GM21528 (cell line): ENCODE results near the gene CHRNB1.

Experiments
- ATAC-seq: cut with Tn5 transposase; IDR thresholded peaks from one replicate; pipeline ENCODE4 v1.9.1; 2021; ENCODE audit warnings: mild to moderate bottlenecking, moderate library complexity; ENCODE audit not compliant: unreplicated experiment, low FRiP score

The CHRNB1 gene, protein sequence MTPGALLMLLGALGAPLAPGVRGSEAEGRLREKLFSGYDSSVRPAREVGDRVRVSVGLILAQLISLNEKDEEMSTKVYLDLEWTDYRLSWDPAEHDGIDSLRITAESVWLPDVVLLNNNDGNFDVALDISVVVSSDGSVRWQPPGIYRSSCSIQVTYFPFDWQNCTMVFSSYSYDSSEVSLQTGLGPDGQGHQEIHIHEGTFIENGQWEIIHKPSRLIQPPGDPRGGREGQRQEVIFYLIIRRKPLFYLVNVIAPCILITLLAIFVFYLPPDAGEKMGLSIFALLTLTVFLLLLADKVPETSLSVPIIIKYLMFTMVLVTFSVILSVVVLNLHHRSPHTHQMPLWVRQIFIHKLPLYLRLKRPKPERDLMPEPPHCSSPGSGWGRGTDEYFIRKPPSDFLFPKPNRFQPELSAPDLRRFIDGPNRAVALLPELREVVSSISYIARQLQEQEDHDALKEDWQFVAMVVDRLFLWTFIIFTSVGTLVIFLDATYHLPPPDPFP

DNA sequence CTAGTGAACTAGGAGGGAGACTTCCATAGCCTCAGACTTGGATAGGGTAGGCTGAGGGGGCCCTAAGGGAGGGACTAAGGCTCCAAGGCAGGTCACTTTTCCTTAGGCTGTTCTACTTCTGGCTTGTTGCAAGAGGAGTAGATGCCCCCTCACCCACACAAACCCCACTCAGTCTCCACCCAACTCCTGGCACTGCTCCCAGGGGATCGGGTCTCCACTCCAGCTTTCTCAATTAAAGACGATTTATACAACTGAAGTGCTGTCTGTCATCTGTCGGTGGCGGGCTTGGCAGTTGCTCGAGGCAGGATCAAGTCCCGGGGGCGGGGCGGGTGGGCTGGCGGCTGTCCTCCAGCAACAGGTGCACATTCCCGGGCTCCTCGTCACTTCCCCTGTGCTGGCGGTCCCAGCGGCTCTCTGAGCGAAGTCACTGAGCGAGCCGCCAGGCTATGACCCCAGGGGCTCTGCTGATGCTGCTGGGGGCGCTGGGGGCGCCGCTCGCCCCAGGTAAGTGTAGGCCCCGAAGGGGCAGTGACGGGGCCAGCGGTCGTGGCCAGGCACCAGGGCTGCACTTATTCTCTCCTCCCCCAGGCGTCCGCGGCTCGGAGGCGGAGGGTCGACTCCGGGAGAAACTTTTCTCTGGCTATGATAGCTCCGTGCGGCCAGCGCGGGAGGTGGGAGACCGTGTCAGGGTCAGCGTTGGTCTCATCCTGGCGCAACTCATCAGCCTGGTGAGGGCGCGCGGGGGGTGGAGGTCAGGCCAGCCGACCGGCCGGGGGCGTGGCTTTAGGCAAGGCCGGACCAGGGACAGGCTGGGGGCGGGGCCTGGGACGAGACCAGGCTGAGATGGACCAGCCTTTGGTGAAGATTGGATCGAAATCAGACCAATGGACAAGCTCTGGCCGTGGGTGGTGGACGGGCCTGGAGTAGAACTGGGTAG is at the start of gene CHRNB1:
Gene CHRNB1, plus strand, starts transcription at position 380 of the 937 bp plus-strand sequence. Its CDS starts 67 bp downstream, at position 447.
- no peak for ATAC-seq

DNA sequence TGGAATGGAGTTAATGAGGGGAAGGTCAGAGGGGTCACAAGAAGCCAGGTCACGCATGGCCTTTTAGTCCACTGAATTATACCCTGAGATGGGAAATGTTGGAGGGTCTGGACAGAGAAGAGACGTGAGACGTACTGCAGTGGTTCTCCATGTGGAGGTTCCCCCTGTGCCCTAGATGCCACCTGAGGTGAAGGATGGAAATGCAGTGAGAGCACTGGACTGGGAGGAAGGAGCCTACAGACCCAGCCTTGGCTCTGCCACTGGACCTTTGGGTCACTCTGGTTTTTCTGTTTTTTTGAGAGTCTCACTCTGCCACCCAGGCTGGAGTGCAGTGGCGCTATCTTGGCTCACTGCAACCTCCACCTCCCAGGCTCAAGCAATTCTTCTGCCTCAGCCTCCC is 48.7 kb upstream of the CHRNB1 start:
- no peak for ATAC-seq

DNA sequence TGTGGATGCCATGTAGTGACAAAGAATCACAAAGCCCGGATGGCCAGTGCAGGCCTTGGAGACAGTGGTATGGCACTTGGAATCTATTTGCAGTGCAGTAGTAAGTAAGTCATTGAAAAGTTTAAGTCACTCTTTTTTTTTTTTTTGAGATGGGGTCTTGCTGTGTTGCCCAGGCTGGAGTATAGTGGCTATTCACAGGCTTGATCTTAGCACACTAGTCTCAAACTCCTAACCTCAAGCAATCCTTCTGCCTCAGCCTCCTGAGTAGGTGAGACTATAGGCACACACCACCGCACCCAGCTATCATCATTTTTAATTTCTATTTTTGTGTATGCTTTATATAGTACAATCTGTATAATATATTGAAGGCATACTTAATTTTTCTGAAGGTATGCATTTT is 46.2 kb upstream of the CHRNB1 start:
- no peak for ATAC-seq

DNA sequence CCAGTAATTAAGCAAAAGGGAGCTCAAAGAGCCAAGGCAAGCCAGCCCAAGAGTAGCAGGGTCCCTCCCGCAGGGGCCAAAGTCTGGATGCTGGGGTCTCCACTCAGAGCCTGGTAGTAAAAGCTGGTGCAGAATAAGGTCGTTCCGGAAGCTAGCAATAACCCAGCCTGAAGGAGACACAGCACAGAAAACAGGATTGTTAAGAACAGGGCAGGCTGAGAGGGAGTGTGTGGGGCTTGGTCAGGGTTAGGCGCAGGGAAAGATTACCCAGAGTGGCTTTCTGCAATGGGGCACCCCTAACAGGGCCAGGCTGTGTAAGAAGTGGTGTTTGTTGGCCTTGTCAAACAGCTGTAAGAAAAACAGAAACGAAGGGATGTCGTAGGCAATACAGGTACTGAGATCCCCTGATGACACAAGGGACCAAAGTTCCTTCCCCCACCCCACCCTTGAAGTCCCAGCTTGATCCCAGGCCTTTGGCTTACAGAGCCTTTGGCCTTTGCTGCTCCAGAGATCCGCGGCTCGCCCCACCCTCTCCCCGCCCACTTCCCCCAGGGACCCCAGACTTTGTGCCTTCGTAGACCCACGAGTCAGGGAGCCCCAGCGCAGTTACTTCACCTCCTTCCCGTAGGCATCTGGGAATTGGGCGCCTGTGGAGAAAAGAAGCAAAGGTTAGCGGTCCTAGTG is 41.7 kb upstream of the CHRNB1 start:
- ATAC-seq = no peak

DNA sequence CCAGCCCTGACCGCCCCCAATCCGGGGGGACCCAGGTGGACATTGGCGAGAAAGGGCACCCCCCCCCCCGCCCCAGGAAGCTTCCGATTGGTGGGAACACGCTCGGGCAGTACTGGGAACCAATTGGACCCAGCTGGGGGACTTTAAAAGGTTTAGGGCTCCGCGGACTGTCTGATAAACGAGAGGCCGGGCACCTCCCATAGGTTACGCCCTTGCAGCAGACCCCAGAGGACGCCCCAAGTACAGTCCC is 41.2 kb upstream of the CHRNB1 start:
- no peak for ATAC-seq

DNA sequence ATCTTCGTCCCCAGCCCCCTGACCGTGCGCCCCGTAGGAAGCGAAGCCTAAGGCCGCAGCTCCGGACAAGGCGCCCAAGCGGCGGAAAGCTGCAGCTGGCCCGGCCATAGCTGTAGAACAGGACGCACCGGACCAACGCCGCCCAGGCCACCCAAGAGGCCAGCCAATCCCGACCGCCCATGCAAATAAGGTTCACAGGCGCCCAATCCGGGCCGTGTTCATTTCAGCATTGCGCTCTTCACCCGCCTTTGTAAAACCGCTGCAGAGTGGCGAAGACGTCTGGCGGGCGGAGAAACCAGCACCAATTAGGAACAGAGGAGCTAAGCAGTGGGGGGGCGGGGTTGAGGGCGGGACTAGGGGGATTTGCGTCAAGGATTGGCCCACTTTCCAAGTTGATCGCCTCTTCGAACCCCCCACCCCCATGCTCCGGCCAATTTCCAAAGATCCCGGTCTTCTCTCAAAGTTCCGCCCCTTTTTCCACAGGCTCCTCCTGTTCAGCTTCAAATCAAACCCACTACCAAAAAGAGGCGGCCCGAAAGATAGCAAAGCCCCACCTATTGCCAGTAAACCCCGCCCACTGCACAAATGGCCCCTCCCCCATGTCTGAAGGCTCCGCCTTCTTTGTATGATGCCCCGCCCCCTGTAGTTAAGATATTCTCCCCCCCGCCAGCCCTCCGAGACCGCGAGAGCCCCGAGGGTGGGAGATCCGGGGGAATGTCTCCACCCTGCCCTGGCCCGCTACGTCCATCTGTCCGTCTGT is 40.7 kb upstream of the CHRNB1 start, which contains the start of gene TMEM256:
Gene TMEM256, minus strand, starts transcription at position 121 of the 760 bp plus-strand sequence. Its CDS starts 13 bp downstream, at position 108.
- peak; percentile 86 for ATAC-seq

DNA sequence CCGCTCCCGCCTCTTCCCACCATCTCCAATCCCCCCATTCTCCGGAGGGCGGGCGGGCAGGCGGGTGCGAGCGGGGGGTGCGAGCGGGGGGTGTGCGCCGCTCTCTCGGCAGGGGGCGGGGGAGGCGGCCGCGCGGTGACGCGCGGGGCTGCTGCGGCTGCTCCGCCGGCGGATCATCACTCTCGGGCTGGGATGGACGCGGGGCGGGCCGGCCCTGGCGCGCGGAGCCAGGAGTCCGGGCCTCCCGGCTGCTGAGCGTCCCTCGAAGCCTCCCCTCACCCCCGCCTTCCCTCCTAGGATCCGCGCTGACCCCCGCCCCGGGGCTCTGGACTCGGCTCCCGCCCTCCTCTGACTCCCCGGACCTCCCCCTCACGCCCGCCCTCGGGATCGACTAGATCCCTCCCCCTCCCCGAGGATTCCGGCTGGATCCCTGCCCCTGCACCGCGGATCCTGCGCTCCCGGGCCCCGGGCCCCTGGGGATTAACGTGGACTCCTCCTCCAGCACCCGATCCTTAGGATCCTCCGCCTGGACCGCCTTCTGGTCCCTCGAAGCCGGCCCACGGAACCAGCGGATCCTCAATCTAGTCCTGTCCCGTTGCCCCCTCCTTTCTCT is 40.0 kb upstream of the CHRNB1 start:
- peak; percentile 4 for ATAC-seq

DNA sequence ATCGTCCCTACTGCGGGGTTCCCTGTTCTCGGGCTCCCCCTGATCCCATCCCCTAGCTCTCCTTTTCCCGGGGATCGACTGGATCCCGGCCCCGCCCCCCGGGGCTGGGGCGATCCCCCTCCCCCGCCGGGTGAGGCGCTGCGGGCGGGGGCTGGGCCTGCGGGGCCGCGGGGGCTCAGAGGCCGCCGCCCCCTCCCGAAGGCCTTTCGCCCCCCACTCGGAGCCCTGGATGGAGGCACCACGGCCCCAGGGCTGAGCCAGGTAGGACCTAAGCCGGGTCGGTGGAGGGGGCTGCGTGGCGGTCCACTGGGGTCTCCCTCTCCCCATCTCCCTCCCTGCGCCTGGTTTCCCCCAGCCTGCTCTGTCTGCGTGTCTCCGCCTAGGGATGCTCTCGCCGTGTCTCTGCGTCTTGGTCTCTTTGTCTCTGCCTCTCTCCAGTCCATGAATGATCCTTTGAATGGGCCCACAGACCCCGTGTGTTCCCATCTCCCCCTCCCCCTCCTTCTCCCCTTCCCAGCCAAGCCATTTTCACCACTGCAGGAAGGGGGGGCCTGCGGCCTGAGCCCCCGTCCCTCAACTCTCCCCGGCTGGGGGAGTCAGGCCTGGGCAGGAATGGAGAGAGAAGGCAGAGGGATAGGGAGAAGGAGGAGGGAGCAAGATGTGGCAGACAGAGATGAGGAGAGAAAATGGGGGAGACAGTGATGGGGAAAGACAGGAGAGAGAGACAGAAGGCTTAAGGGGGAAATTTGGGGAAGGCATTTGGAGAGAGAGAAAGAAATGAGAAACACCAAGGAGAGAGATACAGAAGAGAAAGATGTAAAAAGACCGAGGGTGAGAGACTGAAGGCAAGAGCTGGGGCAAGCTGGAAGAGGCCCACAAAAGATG is 39.3 kb upstream of the CHRNB1 start:
- no peak for ATAC-seq

DNA sequence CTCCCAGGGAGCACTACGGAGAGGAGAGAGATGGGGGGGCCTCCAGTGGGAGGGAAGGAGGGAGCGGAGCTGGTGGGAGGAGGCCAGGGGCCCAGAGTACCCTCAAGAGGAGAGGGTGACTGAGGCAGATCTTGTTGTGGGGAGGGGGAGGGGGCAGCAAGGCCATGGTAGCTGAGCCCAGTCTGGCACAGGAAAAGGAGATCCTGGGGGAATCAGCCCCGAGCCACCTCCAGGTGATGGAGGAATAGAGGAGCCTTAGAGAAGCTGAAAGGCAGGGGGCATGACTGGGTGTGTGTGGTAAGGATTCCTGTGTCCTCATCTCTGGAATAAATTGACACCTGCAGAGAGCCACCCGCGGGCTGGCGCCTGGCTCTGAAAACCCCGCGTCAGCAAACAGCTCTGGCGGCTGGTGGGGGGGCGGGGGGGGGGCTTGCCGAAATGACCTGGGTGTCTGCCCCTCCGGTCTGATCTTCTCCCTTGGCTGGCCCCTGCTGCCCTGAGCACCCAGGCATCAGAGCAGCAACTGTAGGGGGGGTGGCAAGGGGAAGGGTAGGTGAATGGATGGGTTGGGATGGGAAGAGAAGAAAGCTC is 38.5 kb upstream of the CHRNB1 start:
- no peak for ATAC-seq

DNA sequence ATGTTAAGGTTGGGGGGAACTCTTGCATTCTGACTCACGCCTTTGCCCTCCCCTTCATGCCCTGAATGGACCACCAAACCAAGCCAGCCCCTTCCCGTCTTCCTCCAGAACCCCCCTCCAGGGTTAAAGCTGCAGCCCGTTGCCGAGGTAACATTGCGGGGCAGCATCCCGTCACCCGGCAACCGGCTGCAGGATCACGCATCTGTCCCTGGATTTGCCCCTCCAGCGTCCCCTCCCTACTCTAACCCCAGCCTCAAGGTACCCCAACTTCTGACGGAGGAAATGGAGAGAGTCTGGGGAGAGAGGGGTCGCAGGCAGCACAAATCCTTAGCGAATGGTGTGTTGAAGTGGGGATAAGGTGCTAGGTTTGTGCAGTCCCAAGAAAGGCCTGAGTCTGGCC is 37.8 kb upstream of the CHRNB1 start:
- no peak for ATAC-seq

DNA sequence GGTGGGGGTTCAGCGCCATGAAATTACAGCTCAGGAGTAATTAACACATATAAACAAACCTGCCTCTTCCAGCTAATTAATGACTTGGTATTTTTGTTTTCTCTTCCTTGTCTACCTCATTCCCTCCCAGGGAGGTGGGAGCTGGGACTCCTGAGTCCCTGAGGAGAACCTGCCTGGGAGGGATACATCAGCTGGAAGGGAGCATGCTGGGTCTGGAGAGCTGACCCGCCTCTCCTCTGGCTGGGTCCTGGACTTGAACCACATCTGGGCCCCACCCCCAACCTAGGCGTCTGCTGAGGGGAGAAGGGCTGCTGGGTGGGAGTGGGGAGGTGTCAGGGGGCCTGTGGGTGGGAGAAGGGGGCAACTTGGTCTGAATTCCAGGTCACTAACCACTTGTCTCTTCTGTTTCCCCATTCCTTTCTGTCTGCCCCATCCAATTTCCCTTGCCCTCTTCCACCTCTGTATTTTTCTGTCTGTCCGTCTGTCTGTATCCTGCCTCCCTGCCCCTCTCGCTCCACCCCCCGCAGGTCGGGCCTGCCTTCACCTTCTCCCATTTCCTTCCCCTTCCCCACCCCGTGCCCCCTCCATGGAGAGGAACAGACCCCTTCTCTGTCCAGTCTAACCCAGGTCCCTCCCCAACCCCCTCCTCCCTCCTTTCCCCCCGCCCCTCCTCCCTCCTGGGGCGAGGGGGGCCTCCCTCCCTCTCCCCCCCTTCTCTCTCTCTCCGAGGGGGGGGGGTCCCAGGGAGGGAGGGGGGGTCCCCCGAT is 37.2 kb upstream of the CHRNB1 start, which contains the start of gene NLGN2:
Gene NLGN2, plus strand, starts transcription at position 361 of the 767 bp plus-strand sequence. CDS start 411 bp downstream, outside the sequence.
- no peak for ATAC-seq

DNA sequence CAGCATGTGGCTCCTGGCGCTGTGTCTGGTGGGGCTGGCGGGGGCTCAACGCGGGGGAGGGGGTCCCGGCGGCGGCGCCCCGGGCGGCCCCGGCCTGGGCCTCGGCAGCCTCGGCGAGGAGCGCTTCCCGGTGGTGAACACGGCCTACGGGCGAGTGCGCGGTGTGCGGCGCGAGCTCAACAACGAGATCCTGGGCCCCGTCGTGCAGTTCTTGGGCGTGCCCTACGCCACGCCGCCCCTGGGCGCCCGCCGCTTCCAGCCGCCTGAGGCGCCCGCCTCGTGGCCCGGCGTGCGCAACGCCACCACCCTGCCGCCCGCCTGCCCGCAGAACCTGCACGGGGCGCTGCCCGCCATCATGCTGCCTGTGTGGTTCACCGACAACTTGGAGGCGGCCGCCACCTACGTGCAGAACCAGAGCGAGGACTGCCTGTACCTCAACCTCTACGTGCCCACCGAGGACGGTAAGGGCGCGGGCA is 36.6 kb upstream of the CHRNB1 start:
- no peak for ATAC-seq

DNA sequence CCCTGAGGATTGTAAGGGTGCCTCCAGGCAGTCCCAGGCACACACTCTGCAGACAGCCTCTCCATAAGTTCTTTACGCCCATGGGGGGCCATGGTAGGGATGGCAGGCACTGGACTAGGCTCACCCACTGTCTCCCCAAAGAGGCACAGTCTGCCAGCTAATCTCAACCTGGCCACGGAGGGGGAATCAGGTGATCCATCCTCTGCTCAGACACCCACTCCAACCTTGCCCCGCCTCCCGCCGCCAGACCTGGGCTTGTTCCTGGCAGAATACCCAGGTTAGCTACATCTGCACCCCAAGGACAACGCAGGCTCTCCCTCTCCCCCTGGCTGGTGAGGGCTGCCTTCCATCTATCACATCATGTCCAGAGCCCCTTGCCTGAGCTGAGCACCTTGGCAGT is 36.0 kb upstream of the CHRNB1 start:
- no peak for ATAC-seq

DNA sequence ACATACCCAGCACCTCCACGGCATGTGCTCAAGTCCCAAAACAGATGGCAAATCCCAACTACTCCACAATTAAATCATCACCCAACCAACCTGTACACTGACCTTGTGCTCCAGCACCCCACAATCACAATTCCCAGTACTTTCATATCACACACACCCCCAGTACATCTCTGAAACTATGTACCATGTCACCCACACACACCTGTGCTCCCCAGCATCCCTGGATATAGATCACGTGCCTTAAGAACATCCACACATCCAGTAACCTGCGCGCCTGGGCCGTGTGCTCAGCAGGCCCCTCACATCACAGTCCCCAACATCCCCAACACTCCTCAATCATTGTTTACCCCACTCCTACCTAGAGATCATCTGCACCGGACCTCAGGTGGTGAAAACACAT is 35.1 kb upstream of the CHRNB1 start:
- no peak for ATAC-seq

DNA sequence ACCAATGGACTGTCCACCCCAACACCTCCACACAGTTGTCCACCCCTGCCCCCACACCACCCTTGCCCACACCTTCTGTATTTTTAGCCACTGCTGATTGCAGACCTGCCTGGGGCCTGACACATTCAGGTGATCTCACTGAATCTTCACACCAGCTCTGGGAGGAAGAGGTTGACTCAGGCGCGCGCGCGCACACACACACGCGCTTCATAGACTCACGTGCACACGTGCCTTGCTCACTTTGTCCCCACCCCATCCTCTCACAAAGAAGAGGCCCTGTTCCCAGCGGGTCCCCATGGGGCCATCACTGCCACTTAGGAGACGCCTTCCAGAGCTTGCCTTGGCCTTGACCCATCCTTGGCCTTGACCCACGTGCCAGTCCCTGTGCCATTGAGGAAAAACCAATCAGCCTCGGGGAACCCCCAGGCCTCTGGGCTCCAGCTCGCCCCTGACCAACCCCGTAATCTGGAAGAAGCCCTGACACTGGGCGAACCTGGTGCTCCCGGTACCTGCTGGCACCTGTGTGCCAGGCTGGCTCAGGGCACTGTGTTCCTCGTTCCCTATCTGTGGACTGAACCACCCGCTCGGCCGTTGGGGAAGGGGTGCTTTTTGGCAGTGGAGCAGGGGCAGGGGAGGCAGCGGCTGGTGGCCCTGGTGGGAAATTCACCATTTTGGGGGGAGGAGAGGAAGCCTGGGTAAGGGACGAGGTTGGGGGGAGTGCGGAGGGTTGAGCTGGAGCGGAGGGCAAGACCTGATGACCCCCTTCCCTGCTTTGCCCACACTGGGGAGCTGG is 34.0 kb upstream of the CHRNB1 start:
- ATAC-seq = no peak

DNA sequence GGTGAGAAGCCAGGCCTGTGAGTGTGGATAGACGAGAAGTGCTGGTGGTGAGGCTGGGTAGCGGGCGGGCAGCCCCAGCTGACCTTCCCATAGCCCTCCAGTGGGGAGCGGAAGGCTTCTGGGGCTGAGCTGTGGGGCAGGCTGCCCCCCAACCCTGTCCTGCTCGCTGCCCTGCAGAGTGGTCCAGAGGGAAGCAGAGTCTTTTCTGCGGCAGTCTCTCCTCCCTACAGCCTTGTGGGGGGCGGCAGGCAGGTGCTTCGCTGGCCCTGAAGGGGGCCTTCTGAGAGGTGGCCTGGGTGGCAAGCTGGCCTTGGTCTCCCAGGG is 33.5 kb upstream of the CHRNB1 start:
- ATAC-seq = no peak
